ENCODE measurements around the gene KRT1.

Gene KRT1

GRCh38 chr12:52628111-52628507 is 52.1 kb downstream of the KRT1 start:
- DNase-seq, result no peak
- in situ Hi-C loops (cut with MboI; ENCODE audit: low pct_unique_long_range_greater_than_20kb, low sequenced_read_pairs), result no loop called here

DNA sequence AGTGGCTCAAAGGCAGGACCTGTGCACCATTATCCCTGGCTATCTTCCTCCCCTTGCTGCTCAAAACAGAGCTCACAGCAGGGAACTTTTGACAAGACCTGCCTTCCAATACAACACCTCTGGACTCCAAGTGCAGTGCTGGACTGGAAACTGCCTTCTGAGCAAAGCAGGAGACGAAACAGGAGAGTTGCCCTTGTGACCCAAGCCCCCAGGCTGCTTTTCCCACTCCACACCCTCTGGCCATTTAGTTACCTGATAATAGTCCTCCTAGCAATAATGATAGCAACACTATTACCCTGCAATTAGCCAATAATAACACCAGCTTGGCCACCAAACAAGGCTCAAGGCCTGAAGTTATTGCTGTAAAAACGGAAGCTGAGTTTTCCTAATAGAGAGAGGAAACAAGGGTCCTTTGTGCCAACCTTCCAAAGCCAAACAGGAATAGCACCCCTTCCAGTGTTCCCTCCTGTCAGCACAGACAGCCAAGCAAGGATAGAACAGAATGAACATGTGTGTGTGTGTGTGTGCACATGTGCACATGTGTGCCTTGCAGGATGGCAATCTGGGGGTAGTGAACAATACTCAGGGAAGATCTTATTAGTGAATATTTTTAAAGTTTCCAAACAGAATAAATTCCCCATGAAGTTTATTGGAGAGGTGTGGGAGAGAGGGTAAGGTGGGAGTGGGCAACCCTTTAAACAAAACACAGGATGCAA is 52.7 kb downstream of the KRT1 start:
- no peak for DNase-seq
- in situ Hi-C loops (cut with MboI; ENCODE audit: low pct_unique_long_range_greater_than_20kb, low sequenced_read_pairs), result no loop called here
